Measurements from ENCODE around the gene FGF12.

Gene FGF12

DNA sequence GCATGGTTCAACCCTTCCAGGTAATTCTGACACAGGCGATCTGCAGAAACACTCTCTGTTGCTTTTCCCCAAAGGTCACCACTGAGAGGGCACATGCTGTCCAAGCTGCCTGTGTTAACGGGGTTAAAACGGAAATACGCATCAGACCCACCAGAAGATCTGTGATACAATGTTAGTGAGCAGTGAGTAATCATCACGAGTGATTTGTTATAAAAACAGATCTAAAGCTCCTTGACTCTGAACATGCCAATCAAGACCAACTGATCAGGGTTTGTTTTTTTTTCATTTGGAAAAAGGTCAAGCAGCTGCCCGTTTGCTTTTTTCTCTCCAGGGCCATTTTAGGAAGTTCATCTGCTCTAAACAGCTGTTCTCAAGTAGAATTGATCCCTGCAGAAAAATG is 43.2 kb downstream of the FGF12 start:
- DNase-seq = no peak

DNA sequence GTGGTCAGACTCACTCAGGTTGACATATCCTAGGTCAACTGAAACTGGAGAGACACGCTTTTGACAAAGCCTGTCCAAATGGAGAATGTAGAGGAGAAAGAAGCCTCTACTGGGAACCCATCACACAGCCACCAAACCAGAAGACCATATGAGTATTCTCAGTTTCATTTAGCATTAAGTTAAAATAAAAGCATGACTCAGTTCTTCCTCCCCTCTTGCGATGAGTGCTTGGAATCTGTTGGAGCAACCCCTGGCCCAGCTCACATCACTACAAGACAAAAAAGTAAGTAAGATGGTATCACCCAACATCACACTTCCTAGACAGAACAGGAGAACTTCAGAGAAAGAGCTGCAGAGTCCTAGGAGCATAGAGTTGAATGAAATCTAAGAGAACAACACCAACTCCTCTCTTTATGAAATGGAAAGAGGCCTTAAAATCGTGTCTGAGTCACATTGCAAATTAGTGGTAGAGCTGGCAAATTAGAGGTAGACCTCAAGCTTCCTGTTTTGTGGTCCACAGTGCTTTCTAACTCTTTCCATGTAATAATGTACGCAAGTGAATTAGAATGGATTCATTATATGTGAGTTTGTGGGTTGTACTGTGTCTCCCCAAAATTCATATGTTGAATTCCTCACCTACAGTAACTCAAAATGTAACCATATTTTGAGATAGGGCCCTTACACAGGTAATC is 51.2 kb downstream of the FGF12 start:
- DNase-seq = no peak

DNA sequence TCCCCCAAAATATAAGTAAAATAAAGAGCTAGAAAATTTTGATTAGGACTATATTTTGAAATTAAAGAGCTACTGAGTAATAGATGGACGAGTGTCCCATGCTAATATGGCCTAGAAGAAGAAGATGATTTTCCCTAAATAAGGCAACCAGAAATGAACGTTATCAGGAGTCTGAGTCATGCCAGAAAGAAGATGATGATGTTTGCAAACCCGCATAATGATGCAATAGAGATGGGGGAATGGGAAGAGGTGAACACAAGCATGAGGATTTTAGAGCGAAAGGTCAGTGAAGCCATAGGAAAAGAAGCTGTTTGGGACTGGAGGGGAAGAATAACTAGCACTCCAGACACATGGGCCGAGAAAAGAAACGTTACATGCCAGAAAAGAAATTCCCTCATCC is 71.7 kb downstream of the FGF12 start:
- no peak for DNase-seq

DNA sequence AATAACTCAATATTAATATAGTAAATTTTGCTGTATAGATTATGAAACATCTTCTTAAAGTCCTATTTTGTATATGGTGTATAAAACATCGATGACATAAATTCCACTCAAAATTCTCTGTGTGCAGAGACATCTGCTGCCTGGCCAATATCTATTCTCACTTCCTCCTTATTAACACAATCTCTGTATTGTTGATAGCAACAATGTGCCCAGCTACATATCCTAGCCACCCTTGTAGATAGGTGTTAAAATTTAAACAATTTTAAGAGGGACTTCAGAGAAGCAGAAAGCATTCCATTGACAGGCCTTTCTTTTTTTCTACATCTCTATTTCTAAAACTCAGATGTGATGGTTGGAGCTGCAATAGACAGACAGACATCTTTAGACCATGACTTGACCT is 72.3 kb downstream of the FGF12 start:
- DNase-seq = no peak

DNA sequence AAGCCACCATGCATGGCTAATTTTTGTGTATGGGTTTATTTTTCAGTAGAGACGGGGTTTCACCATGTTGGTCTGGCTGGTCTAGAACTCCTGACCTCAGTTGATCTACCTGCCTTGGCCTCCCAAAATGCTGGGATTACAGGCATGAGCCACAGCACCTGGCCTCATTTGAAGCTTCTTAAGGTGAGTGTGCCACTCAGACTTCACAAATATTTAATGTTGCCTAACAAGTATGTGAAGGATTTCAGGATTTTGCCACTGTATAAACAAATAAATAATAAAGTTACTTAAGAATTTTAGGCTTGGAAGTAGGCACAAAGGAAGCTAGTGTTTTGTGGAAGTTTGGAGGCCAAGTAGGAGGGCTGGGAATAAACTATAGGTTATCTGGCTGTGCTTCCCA is 73.5 kb downstream of the FGF12 start:
- DNase-seq = no peak

DNA sequence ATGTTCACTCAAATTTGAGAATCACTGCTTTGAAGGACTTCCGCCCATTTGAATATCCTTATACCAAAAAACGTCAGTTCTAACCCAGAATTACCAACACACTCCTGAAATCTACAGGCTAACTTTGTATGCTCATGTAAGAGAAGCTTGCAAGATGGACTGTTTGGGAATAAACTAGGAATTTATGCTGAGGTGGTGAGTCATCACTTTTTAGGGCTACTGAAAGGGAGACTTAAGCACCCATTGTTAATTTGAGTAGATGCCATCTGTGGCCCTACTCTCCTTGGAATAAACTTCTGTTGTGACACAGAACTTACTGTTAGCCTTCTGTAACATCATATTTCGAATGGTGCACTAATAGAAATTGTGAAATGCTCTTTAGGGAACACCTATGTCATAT is 74.6 kb downstream of the FGF12 start:
- DNase-seq = no peak

DNA sequence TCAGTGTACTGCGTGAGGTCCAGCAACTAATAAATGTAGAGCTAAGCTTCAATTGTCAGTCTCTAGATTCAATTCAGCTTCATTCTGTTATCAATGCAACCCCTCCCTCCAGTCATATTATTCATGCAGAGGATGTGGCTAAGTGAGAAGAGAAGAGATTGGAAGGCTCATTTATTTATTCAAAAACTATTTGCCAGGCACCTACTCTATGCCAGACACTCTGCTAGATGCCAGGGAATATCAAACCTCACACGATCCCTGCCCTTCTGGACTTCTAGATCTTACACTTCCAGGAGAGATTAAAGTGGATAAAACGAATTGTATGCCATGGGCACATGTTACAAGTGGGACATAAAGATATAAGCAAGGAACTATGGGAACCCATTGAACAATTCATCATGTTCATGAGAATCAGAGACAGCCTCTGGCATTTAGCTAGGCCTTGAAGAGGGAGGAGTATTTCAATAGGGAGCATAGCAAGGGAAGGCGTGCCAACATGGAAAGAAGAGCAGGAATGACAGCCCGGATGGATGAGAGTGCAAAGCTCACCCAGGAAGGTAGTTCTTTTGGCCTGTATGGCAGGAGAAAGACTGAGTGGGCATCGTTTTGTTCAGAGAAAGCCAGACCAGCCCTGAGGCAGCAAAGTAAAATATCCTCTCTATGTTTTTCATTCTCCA is 75.4 kb downstream of the FGF12 start:
- DNase-seq = no peak

DNA sequence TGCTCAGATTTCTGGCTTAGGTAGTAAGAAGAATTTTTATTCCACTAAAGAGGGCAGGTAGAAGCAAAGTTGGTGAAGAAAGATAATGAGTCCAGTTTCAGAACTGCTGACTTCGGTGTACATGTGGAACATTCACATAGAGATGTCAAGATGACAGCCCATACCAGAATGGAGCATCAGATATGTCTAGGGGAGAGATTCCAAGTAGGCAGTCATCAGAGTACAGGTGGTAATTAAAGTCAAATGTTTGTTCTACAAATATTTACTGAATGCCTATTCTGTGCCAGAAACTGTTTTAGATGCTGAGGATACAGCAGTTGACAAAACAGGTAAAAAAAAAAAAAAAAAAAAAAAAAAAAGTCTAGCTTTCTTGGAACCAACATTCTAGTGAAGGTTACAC is 81.9 kb downstream of the FGF12 start:
- DNase-seq = no peak

DNA sequence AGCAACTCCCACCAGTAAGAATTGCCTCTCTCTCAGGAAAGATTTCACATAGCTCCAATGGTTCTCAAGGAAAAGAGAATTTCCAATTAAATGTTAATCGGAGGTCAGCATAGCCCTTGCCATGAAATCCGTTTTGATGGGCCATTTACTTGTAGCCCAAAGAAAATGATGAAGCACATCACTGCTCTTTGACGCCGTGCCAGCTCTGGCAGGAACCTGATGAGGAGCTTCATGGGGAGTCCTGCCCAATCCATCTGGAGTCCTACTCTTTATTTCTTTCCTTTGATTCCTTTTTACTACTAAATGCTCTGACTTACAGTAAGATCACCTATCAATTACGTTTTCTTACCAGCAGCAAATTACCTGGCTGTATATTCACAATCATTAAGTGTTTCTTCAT is 84.7 kb downstream of the FGF12 start:
- DNase-seq = no peak

DNA sequence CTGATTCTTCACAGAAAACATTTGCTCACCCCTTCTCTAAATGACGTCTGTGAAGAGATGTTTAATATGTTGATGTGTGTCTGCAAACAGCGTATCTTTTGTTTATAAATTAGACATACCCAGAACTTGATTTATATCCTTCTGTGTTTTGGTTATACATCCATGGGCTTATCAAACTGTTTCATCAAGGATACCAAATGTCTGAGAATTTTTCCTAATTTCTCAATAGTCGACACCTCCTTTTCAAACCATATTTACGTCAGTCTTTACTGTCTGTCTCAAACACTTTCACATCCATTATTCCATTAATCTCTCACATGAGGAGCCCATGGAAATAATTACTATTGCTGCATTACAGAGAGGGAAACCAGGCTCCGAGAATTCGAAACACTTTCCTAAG is 85.4 kb downstream of the FGF12 start:
- no peak for DNase-seq

DNA sequence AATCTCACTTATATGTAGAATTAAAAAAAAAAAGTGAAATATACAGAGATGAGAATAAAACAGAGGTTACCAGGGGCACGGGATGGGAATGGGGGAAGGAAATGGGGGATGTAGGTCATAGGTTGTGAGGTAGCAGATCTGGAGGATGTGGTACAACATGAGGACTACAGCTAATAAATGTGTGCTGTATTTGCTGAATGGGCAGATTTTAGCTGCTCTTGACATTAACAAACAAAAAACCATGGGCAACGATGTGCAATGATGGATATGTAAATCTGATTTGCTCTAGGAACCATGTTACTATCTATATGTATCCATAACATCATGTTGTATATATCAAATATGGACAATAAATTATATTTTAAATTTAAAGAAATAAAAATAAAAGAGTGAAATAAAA is 87.4 kb downstream of the FGF12 start:
- DNase-seq = no peak

DNA sequence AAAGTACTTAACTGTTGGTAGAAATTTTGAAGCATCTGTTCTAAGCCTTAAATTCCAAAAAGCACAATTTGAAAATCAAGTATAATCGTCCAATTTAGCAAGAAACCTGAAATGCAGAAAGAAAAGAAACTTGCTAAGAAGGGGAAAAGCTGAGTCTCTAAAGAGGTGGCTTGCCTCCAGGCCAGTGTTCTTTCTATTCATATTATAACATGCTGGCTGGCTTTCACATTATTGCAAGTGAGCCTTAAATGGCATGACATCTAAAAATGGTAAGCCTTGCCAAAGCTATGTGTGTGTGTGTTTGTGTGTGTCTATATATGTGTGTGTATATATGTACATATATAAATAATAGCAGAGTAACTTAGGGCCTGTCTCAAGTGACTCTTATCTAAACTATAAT is 89.5 kb downstream of the FGF12 start:
- no peak for DNase-seq

DNA sequence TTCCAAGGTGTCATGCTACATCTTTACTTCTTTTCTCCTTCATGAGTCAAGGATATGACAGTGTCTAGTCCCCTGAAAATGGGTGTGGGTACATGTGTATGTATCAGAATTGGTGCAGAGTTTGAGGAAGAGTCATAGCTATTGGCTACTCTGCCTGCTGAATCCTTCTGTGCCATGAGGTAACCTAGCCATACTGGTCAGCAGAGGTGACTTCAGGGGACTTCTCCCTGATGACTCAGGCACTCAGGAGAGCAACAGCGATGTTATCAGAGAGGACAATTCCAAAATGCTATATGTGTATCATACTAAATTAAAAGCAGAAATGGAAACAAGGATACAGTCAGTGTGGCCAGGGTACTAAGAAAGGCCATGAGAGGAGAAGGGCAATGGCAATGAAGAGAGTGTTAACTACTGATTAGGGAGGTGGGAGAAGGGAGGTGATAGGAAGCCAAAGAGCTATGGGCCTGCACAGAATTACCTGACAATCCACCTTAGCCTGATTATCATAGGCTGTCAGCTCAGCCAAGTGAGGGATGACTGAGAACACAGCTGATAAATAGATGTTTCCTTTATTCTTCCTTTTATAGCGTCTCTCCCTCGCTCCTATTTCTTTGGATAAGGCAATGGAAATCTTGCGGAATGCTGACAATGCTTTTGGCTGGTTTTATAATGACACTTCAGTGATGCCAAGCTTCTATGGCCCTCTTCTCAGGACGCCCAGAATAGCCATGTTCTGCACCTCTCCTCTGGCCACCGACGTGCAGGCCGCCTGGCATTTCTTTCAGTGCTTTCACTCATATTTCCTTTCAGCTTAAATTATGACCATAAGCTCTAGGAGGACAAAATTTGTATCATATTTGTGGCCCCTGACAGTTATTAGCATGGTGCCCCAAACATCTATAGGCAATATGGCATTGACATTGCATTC is 90.6 kb downstream of the FGF12 start:
- no peak for DNase-seq

DNA sequence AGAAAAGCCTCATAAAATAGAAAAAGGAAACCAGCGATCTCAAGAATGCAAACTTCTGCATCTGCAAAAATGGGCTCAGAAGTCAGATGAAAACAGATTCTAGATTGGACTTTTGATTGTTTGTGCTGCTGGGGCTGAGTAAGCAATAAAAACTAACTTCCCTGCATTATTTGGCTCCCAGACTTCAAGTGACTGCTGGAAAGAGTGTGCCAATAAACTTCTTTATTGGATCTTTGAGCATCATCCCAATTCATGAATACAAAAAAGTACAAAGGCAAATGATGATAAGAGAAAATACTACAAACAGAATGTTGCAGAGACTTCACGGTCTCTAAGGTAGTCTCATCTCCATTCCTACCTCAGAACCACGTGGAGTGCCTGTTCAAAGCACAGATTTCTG is 97.9 kb downstream of the FGF12 start:
- DNase-seq = no peak

DNA sequence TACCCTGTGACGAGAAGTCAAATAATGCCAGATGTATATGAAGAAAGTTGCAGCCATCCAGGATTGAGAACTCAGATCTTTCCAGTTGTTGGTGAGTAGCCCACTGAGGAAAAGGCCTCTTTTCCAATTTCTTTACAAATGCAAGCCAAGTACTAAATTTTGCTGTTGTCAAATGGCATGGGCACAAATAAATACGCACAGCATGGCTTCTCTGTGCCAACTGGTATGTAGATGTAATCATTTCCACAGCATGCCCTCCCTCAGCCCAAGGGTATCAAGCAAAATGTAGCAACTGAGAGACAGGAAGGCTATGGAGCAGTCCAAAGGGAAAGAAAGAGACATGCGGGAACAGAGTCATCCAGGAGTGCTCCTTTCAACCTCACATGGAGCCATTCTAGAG is 105.4 kb downstream of the FGF12 start:
- DNase-seq = no peak

DNA sequence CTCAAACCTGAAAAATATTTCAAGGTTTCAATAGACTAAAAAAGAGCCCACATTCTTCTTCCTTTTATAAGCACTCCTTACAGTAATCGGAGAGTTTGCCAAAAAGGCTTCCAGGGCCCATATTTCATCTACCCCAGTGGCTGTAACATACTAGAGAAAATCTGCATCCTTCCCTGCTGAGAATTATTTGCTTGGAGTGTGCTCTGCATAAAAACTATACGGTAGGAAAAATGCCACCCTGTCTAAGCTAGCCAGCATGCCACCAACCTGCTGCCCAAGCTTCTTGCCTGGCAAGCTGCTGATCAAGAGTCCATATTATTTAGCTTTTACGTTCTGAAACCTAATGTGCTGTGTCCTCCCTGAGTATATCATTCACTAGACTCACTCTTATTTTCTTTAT is 107.1 kb downstream of the FGF12 start:
- DNase-seq = no peak

DNA sequence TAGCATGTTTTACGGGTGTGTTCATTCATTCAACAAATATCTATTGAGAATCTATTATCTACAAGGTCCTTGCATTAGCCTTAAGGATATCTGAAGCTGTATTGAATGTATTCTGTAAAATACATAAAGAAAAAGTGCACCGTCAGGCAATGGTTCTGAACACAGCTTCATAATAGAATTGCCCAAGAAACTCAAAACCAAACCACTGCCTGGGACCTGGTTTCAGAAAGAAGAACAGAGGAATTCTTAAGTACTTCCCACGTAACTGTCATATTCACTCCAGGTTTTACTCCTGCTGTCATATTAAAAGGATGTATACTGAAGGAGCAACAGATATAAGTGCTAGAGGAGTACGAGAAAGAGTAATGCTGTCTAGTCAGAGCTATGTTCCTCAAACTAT is 115.9 kb downstream of the FGF12 start:
- DNase-seq = no peak

DNA sequence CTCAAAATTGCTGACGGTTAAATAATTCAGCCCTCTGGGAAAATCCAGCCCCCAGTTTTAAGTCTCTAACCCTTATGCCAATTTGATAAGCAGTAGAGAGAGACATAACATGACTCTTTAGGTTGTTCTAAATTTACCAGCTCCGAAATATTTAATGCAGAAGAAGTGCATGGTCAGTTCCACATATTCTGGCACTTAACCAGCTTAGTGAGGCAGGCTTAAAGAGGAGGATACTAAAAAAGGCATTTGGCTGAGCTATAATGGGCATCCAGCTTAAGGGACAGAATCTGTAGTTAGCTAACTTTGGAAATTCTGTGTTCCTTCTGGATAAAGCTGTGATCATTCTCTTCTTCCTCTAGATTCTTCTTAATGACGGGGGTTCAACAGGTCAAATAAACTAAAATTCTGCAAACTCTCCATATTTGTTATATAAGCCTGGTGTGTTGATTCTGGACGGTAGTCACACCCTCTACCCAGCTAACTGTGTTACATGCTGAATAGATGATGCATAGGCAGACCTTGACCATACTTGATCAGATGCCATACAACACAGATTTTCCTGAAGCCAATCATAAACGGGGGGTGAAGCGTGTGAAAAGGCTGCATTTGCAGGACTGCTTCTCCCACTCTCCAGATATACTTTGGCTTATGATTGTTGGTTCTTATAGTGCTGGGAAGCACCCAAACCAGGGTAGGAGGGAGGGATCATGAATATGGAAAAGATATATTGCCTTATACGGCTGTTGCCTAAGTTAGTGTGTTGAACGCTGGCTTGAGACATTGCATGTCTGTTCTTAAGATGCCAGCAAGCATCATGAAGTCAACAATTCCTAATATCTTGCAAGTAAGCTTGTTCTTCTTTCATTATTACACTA is 118.4 kb downstream of the FGF12 start:
- no peak for DNase-seq

DNA sequence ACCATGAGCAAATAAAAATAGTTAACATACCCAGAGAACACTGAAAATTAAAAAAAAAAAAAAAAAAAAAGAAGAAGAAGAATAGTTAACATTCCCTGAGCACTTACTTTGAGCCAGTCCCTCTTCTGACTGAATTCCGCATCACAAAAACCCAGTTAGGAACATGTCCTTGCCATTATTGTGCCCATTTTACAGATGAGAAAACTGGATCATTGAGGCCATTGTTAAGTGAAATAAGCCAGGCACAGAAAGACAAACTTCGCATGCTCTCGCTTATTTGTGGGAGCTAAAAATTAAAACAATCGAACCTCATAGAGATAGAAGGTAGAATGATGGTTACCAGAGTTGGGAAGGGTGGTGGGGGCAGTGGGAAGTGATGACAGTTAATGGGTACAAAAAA is 119.5 kb downstream of the FGF12 start:
- no peak for DNase-seq

DNA sequence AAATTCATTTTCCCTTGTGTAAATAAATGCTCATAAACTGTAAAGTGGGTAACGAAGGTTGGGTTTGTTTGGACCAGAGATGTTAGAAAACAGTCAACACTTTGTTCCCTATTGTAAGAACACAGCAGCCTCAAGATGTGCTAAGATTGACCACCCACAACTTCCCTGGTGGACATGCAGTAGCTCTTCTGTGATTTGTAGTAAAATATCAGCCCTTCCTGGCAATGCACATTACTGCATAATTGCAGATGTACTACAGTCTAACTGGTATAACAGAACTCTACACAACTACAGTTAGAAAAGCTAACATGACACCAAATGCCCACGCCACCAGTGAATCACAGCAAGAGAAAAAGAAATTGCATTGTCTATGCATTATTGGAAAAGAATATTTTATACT is 129.4 kb downstream of the FGF12 start:
- DNase-seq = no peak

DNA sequence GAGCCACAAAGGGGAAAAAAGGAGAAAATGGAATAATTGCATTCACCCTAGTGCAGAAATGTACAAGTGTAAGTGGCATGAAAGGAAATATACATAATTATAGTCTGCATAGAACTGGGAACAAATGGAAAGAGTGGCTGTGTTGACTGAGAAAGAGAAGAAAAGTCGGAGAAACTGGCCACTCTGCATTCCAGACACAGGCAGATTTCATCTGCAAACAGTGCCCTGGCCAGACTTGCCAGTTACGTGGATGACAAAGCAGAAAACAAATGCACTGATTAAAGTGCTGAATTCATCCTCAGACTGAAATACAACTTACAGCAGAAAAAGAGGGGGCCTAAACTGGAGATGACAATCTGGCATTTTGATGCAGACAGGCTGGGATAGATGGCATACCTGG is 129.8 kb downstream of the FGF12 start:
- no peak for DNase-seq

DNA sequence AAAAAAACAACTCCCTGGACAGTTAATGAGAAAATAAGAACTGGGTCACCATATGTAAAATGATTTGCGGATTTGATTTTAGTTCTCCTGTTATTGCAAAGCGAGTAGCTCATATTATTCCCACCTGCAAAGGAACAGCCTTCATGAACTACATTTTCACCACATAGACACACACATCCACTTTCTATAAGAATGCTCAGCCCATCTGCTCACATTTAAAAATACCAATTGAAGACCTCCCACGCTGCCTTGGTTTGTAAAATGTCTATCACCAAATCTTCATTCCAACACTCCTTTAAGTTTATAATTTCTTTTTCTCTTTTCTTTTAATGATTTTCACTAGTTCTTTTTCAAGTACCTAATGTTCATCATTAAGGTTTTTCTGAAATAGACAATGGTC is 148.6 kb downstream of the FGF12 start:
- no peak for DNase-seq

DNA sequence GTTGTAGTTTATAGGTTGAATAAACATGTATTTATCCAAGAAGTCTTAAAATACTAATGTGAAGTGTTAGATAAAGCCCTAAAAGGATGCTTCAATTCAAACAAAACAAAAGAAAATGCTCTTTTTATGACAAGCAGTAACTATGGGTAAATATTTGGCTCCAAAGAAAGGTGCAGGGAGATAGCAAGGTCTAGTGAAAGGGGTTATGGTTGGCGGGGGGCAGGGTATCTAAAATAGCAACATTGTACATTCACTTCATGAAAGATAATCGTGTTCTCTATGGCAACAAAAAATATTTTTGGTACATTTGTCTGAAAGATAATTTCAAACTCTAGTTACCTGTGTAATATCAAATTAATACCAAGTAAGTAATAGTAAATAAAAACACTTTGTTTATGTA is 149.5 kb downstream of the FGF12 start:
- DNase-seq = no peak
